ENCODE results near the gene LRPPRC. TPM values are rescaled to one million over a fixed set of nuclear protein-coding genes. Genes with fewer than 3 reads are reported as not detected.

LRPPRC gene
- polyA plus RNA-seq, 1 of the 3 experiments (the other 2 are of a cell fraction): 31.4 TPM

DNA sequence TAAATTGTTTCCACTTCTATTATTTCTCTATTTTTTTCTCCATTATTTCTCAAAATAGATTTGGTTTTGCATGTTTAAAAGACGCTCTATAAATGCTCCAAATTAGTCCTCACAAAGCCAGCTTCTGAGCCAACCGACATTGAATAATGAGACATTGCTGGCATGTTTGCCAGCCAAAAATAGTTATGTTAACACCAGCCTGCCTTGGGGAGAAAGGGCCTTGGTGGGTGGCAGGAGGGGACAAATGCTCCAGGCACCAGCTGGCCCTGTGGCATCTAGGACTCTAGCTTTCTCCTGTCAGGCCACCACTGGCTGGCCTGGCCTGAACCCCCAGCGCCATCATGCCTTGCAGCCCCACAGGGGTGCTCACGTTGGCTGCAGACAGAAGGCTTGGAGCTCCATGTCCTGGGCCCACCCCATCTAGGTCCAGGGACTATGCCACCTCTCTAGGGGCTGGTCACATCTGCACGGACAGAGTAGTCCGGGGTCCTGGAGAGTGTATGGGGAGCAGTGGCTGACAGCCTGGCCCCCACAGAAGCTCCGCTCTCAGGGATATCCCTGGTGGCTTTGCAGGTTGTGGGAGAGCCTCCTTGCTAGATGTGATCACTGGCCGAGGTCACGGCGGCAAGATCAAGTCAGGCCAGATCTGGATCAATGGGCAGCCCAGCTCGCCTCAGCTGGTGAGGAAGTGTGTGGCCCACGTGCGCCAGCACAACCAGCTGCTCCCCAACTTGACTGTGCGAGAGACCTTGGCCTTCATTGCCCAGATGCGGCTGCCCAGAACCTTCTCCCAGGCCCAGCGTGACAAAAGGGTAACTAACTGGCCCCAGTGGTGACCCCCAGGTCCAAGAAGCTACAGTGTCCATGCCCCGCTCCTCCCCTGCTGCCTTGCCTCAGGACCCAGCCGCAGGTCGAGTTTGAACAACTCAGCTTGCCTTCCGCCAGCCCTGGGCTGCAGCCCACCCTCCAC is 144.5 kb downstream of the LRPPRC start:
- no peak overlapping the region for H3K27ac ChIP-seq (ENCODE audit: low read depth in 2 of 2, low read length in 1 of 2)
- ChIA-PET POLR2A (no interaction called here), CTCF (interaction anchor here (1.5 to 1.7 kb wide), 2 partner anchors 27 to 59 kb away, joined by 3 to 7 read pairs; no protein-coding TSS in a partner anchor)
- peaks cover 19% of the 10 kb centered on the region; the same call in 1 of the 2 replicates for H3K27me3 ChIP-seq (ENCODE audit: insufficient read depth)
- 66% methylated on average over 15 of the region's 20 CpGs for WGBS (ENCODE audit: low lambda C conversion rate)
- H2AFZ ChIP-seq (ENCODE audit: low read depth): no peak overlapping the region
- DNase-seq: peak; percentile 12
- no peaks in the 10 kb centered on the region for H3K79me2 ChIP-seq (ENCODE audit: insufficient read depth)
- TF ChIP-seq, protein P1, sequence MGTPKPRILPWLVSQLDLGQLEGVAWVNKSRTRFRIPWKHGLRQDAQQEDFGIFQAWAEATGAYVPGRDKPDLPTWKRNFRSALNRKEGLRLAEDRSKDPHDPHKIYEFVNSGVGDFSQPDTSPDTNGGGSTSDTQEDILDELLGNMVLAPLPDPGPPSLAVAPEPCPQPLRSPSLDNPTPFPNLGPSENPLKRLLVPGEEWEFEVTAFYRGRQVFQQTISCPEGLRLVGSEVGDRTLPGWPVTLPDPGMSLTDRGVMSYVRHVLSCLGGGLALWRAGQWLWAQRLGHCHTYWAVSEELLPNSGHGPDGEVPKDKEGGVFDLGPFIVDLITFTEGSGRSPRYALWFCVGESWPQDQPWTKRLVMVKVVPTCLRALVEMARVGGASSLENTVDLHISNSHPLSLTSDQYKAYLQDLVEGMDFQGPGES (IDR thresholded peaks at IDR 0.05; ENCODE audit: low read depth, low read length): no peak
- TF ChIP-seq, protein P2, sequence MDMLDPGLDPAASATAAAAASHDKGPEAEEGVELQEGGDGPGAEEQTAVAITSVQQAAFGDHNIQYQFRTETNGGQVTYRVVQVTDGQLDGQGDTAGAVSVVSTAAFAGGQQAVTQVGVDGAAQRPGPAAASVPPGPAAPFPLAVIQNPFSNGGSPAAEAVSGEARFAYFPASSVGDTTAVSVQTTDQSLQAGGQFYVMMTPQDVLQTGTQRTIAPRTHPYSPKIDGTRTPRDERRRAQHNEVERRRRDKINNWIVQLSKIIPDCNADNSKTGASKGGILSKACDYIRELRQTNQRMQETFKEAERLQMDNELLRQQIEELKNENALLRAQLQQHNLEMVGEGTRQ (IDR thresholded peaks at IDR 0.05; ENCODE audit: borderline replicate concordance, low read depth, low read length): no peak
- no peak for TF ChIP-seq NRF1 (IDR thresholded peaks at IDR 0.05; ENCODE audit: low read depth, low read length)
- TF ChIP-seq EP300 (IDR thresholded peaks at IDR 0.05; ENCODE audit: borderline replicate concordance in 1 of 2, low read depth in 1 of 2, low read length in 1 of 2): no peak
- TF ChIP-seq CHD2 (IDR thresholded peaks at IDR 0.05; ENCODE audit: low read length, partially characterized antibody): no peak
- TF ChIP-seq MEF2A (IDR thresholded peaks at IDR 0.05; ENCODE audit: borderline replicate concordance, low read depth): no peak
- TF ChIP-seq, protein P3, sequence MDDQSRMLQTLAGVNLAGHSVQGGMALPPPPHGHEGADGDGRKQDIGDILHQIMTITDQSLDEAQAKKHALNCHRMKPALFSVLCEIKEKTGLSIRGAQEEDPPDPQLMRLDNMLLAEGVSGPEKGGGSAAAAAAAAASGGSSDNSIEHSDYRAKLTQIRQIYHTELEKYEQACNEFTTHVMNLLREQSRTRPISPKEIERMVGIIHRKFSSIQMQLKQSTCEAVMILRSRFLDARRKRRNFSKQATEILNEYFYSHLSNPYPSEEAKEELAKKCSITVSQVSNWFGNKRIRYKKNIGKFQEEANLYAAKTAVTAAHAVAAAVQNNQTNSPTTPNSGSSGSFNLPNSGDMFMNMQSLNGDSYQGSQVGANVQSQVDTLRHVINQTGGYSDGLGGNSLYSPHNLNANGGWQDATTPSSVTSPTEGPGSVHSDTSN (IDR thresholded peaks at IDR 0.05): no peak
- TF ChIP-seq, protein P4, sequence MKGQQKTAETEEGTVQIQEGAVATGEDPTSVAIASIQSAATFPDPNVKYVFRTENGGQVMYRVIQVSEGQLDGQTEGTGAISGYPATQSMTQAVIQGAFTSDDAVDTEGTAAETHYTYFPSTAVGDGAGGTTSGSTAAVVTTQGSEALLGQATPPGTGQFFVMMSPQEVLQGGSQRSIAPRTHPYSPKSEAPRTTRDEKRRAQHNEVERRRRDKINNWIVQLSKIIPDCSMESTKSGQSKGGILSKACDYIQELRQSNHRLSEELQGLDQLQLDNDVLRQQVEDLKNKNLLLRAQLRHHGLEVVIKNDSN (IDR thresholded peaks at IDR 0.05; ENCODE audit: borderline replicate concordance, low read depth): no peak
- H3F3A ChIP-seq (replicated peaks; ENCODE audit: insufficient read depth): no peaks in the 10 kb centered on the region
- H3K9ac ChIP-seq: no peak overlapping the region
- H3K4me2 ChIP-seq: no peak overlapping the region
- H3K4me3 ChIP-seq (ENCODE audit: low read depth in 2 of 2, low read length in 1 of 2): no peak overlapping the region
- H4K20me1 ChIP-seq (ENCODE audit: insufficient read depth): no peaks in the 10 kb centered on the region
- H3K36me3 ChIP-seq (replicated peaks in 1 of 2; ENCODE audit: control insufficient read depth in 1 of 2, insufficient read depth in 2 of 2, low read length in 1 of 2): no peaks in the 10 kb centered on the region
- H3K9me3 ChIP-seq: no peaks in the 10 kb centered on the region
- no peaks in the 10 kb centered on the region for H3K4me1 ChIP-seq (ENCODE audit: control insufficient read depth in 1 of 2, insufficient read depth in 2 of 2, low read depth in 1 of 2, low read length in 1 of 2)
- no peaks in the 10 kb centered on the region for H3K9me2 ChIP-seq

DNA sequence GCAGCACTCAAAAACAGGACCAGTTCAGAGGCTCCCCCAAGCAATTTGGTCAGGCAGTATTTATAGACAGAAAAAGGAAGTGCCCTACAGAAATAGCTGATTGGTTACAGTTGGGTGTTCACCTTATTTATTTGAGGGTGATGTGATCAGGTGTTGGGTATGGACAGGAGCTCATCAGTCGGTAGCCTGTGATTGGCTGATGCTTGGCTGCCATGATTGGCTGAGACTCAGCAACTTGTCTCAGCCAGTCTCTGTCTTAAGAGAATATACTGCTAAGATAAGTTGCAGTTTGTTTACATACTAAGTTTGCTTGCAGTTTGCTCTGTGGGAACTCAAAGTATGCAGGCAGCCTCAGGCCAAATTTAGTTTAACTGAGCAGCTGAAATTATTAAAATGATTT is 147.6 kb downstream of the LRPPRC start:
- peak; percentile 4 for DNase-seq
- H3K36me3 ChIP-seq (replicated peaks in 1 of 2; ENCODE audit: control insufficient read depth in 1 of 2, insufficient read depth in 2 of 2, low read length in 1 of 2): no peaks in the 10 kb centered on the region
- H3K9me2 ChIP-seq: no peaks in the 10 kb centered on the region
- POLR2A ChIA-PET: no interaction called here
- CTCF ChIA-PET: no interaction called here
- no peak overlapping the region for H3K4me2 ChIP-seq
- H2AFZ ChIP-seq (ENCODE audit: low read depth): no peak overlapping the region
- H3K4me1 ChIP-seq (ENCODE audit: control insufficient read depth in 1 of 2, insufficient read depth in 2 of 2, low read depth in 1 of 2, low read length in 1 of 2): no peaks in the 10 kb centered on the region
- TF ChIP-seq, protein P5, sequence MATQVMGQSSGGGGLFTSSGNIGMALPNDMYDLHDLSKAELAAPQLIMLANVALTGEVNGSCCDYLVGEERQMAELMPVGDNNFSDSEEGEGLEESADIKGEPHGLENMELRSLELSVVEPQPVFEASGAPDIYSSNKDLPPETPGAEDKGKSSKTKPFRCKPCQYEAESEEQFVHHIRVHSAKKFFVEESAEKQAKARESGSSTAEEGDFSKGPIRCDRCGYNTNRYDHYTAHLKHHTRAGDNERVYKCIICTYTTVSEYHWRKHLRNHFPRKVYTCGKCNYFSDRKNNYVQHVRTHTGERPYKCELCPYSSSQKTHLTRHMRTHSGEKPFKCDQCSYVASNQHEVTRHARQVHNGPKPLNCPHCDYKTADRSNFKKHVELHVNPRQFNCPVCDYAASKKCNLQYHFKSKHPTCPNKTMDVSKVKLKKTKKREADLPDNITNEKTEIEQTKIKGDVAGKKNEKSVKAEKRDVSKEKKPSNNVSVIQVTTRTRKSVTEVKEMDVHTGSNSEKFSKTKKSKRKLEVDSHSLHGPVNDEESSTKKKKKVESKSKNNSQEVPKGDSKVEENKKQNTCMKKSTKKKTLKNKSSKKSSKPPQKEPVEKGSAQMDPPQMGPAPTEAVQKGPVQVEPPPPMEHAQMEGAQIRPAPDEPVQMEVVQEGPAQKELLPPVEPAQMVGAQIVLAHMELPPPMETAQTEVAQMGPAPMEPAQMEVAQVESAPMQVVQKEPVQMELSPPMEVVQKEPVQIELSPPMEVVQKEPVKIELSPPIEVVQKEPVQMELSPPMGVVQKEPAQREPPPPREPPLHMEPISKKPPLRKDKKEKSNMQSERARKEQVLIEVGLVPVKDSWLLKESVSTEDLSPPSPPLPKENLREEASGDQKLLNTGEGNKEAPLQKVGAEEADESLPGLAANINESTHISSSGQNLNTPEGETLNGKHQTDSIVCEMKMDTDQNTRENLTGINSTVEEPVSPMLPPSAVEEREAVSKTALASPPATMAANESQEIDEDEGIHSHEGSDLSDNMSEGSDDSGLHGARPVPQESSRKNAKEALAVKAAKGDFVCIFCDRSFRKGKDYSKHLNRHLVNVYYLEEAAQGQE (IDR thresholded peaks at IDR 0.05; ENCODE audit: low read depth, low read length): no peak
- no peak for TF ChIP-seq RCOR1 (IDR thresholded peaks at IDR 0.05; ENCODE audit: low read length)
- no peaks in the 10 kb centered on the region for H3K79me2 ChIP-seq (ENCODE audit: insufficient read depth)
- H3K9ac ChIP-seq: no peak overlapping the region
- no peaks in the 10 kb centered on the region for H4K20me1 ChIP-seq (ENCODE audit: insufficient read depth)
- H3K4me3 ChIP-seq (ENCODE audit: low read depth in 2 of 2, low read length in 1 of 2): no peak overlapping the region
- 43% methylated on average over 1 of the region's 1 CpG for WGBS (ENCODE audit: low lambda C conversion rate)
- H3K27ac ChIP-seq (ENCODE audit: low read depth in 2 of 2, low read length in 1 of 2): no peak overlapping the region
- H3F3A ChIP-seq (replicated peaks; ENCODE audit: insufficient read depth): no peaks in the 10 kb centered on the region
- H3K27me3 ChIP-seq (ENCODE audit: insufficient read depth): peaks cover 11% of the 10 kb centered on the region; the same call in 1 of the 2 replicates
- H3K9me3 ChIP-seq: no peaks in the 10 kb centered on the region

All from SK-N-SH (cell line).